K562 (cell line): ENCODE results near the gene DTNBP1. TPM values are rescaled to one million over a fixed set of nuclear protein-coding genes. Genes with fewer than 3 reads are reported as not detected.

Experiments
- FOXJ2 ChIP-seq: fragments of 200-800 bp; sonication (Bioruptor generic); IDR thresholded peaks from 2 replicates; pipeline ENCODE4 v1.6.1; 2016; ENCODE audit warnings: missing genetic modification characterization, missing compliant biosample characterization
- HNRNPH1 ChIP-seq: fragments of 200-400 bp; formaldehyde crosslinking; optimal IDR thresholded peaks from 2 replicates; pipeline ENCODE3; 2017; ENCODE audit warnings: low read depth, mild to moderate bottlenecking, low read length, moderate library complexity
- MAFF ChIP-seq: IDR thresholded peaks from 2 replicates; pipeline ENCODE4 v1.6.1; 2012; ENCODE audit warnings: low read length, improper control_type of control experiment
- MAFG ChIP-seq: fragments of 450-650 bp; conservative IDR thresholded peaks from 2 replicates; pipeline ENCODE4 v1.6.1; 2016; ENCODE audit warnings: missing genetic modification characterization, missing compliant biosample characterization
- POLR2H ChIP-seq: IDR thresholded peaks from 2 replicates; pipeline ENCODE4 v1.6.1; 2016; ENCODE audit warnings: missing genetic modification characterization, low read depth, mild to moderate bottlenecking, control low read depth, missing compliant biosample characterization, moderate library complexity
- ZNF583 ChIP-seq: fragments of 250-450 bp; sonication (Bioruptor Pico); IDR thresholded peaks from 2 replicates; pipeline ENCODE4 v1.4.0; 2020
- ZZZ3 ChIP-seq: fragments of 450-650 bp; IDR thresholded peaks from 2 replicates; pipeline ENCODE4 v1.6.1; 2016; ENCODE audit warnings: antibody characterized with exemption, mild to moderate bottlenecking, moderate library complexity
- polyA plus RNA-seq, 8 experiments: library from polyadenylated mRNA; depleted of rRNA in 4 of 8; stranded (reverse) in 5 of 8; unstranded in 3 of 8; fragments of >200 nt; fragmentation: Nextera tagmentation in 2 of 8; fragmentation: Illumina TruSeq in 1 of 8; extraction: Ambion mirVana in 2 of 8; extraction: Trizol in 1 of 8; gene quantifications; 2 replicates each; pipeline versions ENCODE4 v1.2.1 to v1.2.3, GENCODE V29; 2011 to 2014; ENCODE audit warnings: inconsistent platforms in 1 of 8, missing spikeins in 1 of 8
- total RNA-seq, 7 experiments: library from RNA; depleted of rRNA in 6 of 7; stranded (reverse); fragments of >200 nt in 6 of 7; fragmentation: Illumina TruSeq in 2 of 7; extraction: Trizol in 2 of 7; gene quantifications; 2 replicates each; pipeline versions ENCODE4 v1.2.1 to v1.2.3, GENCODE V29; 2011 to 2021; ENCODE audit warnings: low replicate concordance in 1 of 7
- TF ChIP-seq, protein P1 (sequence below), 2 experiments: fragments of 450-650 bp; IDR thresholded peaks; 2 replicates each; pipeline ENCODE4 v1.6.1; 2016; ENCODE audit warnings: mild to moderate bottlenecking in 2 of 2, borderline replicate concordance in 1 of 2, low read depth in 1 of 2, moderate library complexity in 1 of 2

The DTNBP1 gene
- total and polyA plus RNA-seq, 9 of the 15 experiments (the other 6 are each of a cell fraction or from before 2014, with no cell fraction given): 16.7 to 54.5 (median 21.4) TPM

DNA sequence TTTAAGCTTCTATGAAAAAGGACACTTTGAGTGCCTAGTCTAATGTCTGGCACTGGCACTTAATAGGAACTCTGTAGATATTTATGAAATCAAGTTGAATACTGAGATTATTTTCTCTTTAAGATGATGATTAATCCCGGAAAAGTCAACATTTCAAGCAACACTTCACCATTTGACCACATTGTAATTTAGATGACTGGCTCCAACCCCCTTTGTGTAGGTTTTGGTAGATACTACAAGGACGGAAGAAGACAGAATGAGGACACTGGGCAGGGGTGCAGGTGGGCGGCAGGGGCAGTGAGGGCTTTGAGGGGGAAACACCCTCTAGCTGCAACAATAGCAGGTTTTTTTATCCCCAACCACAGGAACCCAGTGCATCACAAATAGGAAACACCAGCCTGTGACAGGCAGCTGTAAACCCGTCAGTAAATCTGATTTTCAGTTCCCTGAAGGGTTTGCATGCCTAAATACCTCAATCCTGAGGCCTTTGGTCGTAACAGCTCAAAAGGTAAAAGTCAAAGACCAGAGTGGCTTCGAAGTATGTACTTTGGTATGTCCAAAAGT lies 4.6 kb downstream of the DTNBP1 start (continued):
- TF ChIP-seq, protein P1, sequence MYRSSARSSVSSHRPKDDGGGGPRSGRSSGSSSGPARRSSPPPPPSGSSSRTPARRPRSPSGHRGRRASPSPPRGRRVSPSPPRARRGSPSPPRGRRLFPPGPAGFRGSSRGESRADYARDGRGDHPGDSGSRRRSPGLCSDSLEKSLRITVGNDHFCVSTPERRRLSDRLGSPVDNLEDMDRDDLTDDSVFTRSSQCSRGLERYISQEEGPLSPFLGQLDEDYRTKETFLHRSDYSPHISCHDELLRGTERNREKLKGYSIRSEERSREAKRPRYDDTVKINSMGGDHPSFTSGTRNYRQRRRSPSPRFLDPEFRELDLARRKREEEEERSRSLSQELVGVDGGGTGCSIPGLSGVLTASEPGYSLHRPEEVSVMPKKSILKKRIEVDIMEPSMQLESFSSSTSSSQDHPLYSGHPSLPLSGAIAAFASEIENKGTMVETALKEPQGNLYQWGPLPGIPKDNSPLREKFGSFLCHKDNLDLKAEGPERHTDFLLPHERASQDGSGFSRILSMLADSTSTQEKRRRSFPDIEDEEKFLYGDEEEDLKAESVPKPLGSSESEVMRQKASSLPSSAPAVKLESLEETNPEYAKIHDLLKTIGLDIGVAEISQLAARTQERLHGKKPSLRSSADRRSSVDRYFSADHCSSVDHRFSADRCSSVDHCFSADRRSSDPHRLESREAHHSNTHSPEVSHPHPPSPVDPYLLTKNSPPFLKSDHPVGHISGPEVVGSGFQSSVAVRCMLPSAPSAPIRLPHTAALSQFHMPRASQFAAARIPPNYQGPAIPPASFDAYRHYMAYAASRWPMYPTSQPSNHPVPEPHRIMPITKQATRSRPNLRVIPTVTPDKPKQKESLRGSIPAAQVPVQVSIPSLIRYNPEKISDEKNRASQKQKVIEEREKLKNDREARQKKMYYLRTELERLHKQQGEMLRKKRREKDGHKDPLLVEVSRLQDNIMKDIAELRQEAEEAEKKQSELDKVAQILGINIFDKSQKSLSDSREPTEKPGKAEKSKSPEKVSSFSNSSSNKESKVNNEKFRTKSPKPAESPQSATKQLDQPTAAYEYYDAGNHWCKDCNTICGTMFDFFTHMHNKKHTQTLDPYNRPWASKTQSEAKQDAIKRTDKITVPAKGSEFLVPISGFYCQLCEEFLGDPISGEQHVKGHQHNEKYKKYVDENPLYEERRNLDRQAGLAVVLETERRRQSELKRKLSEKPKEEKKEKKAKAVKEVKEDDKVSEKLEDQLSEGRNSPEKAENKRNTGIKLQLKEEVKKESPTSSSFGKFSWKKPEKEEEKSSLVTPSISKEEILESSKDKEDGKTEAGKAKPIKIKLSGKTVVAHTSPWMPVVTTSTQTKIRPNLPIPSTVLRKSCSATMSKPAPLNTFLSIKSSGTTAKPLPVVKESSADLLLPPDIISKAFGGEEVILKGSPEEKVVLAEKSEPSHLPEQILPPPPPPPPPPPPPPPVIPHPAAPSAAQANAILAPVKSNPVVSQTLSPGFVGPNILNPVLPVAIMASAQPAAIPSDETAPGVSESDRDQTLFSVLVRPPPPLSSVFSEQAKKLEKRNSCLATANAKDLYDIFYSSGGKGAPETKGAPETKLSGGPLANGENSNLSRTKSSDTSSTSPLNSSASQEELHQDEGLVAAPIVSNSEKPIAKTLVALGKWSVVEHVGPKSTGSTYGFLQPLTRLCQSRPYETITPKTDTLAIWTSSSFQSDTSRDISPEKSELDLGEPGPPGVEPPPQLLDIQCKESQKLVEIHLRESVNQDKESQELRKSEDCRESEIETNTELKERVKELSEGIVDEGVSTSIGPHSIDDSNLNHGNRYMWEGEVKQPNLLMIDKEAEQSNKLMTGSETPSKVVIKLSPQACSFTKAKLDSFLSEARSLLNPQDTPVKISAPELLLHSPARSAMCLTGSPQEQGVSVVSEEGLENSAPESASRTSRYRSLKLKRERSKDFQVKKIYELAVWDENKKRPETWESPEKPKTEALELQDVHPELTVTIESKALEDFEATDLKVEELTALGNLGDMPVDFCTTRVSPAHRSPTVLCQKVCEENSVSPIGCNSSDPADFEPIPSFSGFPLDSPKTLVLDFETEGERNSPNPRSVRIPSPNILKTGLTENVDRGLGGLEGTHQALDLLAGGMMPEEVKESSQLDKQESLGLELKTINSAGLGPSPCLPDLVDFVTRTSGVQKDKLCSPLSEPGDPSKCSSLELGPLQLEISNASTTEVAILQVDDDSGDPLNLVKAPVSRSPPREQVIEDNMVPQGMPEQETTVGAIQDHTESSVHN (IDR thresholded peaks at IDR 0.05; ENCODE audit: borderline replicate concordance in 1 of 2, low read depth in 1 of 2): no peak
- TF ChIP-seq FOXJ2 (tag) (no peak), MAFF (no peak), ZNF583 (CRISPR knock-in tag) (no peak), MAFG (no peak), POLR2H (tag) (no peak), ZZZ3 (no peak), HNRNPH1 (no peak)
